Activated CD4-positive, alpha-beta memory T cell treated with anti-CD3 and anti-CD28 coated beads for 36 hours (primary cell): ENCODE measurements around the gene TOMT. TPM values are rescaled to one million over a fixed set of nuclear protein-coding genes. Genes with fewer than 3 reads are reported as not detected.
A peak's percentile ranks its signal among the peaks of the same experiment; 100 is the strongest.

Experiments used
- CTCF ChIA-PET: fragments of 350-600 bp; sonication (Branson Sonifier 250); formaldehyde crosslinking; loops from one replicate; lab custom pipeline; 2021; ENCODE audit warnings: antibody characterized with exemption, inconsistent platforms; lab: Charles Lee
- POLR2A ChIA-PET: fragments of 350-600 bp; sonication (Branson Sonifier 250); formaldehyde crosslinking; loops from one replicate; lab custom pipeline; 2021; ENCODE audit warnings: antibody characterized with exemption; lab: Charles Lee
- DNase-seq: peaks from one replicate; pipeline ENCODE4 v3.0.0-alpha.2; 2020
- H3K27ac Mint-ChIP-seq: one replicate; pipeline ENCODE4 v1.8.0; 2021; ENCODE audit warnings: mixed read lengths
- H3K27me3 Mint-ChIP-seq: one replicate; pipeline ENCODE4 v1.8.0; 2021; ENCODE audit warnings: mixed read lengths
- H3K36me3 Mint-ChIP-seq: one replicate; pipeline ENCODE4 v1.8.0; 2021; ENCODE audit warnings: mixed read lengths
- H3K4me1 Mint-ChIP-seq: one replicate; pipeline ENCODE4 v1.8.0; 2021; ENCODE audit warnings: low read depth, mixed read lengths
- H3K4me3 Mint-ChIP-seq: one replicate; pipeline ENCODE4 v1.8.0; 2021; ENCODE audit warnings: mild to moderate bottlenecking, mixed read lengths
- H3K9me3 Mint-ChIP-seq: one replicate; pipeline ENCODE4 v1.8.0; 2021; ENCODE audit warnings: mixed read lengths
- intact Hi-C: fragments of 100-400 bp; cut with micrococcal nuclease; formaldehyde crosslinking; loops from one replicate; pipeline ENCODE4 v1.15.1; 2023
- total RNA-seq, 2 experiments: library from RNA; stranded (reverse); gene quantifications; one replicate each; pipeline ENCODE4 v1.2.3, GENCODE V29; 2021

TOMT gene
- total RNA-seq, 2 experiments from 2014 or later = not detected

DNA sequence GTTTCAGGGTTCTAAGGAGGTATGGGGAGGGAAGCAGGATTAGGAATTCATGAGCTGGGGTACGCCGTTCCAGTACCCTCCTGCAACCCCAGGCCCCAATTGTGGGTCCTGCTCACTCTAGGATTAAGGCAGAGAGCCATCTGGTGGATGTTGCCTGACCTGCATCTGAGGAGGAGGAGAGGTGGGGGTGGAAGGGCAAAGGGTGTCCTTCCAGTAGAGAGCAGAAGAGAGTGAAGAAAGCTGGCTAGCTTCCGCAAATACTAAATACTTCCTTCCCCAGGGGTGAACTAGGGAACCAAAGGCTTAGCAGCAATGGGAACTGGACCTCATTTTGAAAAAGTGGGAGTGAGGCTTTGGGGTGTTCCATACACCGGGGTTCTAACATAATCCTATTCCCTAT lies 14.4 kb upstream of the TOMT start:
- intact Hi-C loops = loop anchor here (1.0 kb wide), 2 partner anchors 66 to 114 kb away; no protein-coding TSS in a partner anchor
- peaks cover 9% of the 10 kb centered on the region for H3K4me1 Mint-ChIP-seq
- H3K27ac Mint-ChIP-seq = no peak overlapping the region
- peak; percentile 76 for DNase-seq
- ChIA-PET POLR2A (interaction anchor here (1.5 kb wide), 1 partner anchor 9 kb away, joined by 7 read pairs; no protein-coding TSS in a partner anchor), CTCF (interaction anchor here (0.6 to 5.1 kb wide), 25 partner anchors 9 to 340 kb away, joined by 3 to 179 read pairs (median 6); partner anchors contain the start of genes ANAPC15, LAMTOR1 and TOMT)
- no peak overlapping the region for H3K4me3 Mint-ChIP-seq
- H3K9me3 Mint-ChIP-seq = no peaks in the 10 kb centered on the region
- no peaks in the 10 kb centered on the region for H3K27me3 Mint-ChIP-seq
- peaks cover 7% of the 10 kb centered on the region for H3K36me3 Mint-ChIP-seq

DNA sequence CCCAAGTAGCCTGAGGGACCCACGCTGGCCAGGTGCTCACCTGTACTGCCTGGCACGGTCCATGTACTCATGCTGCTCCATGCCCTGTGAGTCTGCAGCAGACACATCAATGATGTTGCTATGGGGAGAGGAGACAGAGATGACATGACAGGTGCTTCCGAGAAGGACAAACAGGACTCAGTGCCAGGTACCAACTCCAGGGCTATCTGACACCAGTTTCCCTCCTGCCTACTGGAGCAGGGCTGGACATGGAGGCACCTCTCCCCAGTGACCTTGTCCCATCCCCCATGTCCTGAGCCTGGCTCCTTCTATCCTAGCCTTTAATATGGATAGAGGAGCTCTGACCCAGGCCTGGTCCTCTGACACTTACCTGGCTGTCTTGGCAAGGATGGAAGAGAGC lies 7.0 kb upstream of the TOMT start:
- no peaks in the 10 kb centered on the region for H3K27me3 Mint-ChIP-seq
- intact Hi-C loops = no loop called here
- POLR2A ChIA-PET = interaction anchor here (0.9 kb wide), 1 partner anchor 13 kb away, joined by 3 read pairs; no protein-coding TSS in a partner anchor
- no peak overlapping the region for H3K4me3 Mint-ChIP-seq
- CTCF ChIA-PET = interaction anchor here (0.6 to 4.8 kb wide), 6 partner anchors 8 to 336 kb away, joined by 3 to 31 read pairs (median 4); partner anchors contain the start of gene CLPB
- H3K27ac Mint-ChIP-seq = no peak overlapping the region
- H3K36me3 Mint-ChIP-seq = peaks cover 29% of the 10 kb centered on the region
- no peaks in the 10 kb centered on the region for H3K9me3 Mint-ChIP-seq
- DNase-seq = no peak
- peaks cover 31% of the 10 kb centered on the region for H3K4me1 Mint-ChIP-seq

DNA sequence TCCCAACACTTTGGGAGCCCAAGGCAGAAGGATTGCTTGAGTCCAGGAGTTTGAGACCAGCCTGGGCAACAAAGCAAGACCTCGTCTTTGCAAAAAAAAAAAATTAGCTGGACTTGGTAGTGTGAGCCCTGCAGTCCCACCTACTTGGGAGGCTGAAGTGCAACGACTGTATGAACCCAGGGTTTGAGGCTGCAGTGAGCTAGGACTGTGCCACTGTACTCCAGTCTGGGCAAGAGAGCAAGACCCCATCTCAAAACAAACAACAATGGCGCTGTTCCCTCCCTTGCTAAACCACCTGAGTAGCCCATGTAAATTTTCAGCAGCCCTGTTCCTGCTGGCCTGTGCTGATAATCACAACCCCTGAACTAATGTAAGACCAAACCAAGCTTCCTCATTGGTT lies 5.7 kb upstream of the TOMT start:
- Mint-ChIP-seq H3K27me3 (no peaks in the 10 kb centered on the region), H3K4me3 (no peak overlapping the region), H3K36me3 (peaks cover 23% of the 10 kb centered on the region), H3K27ac (no peak overlapping the region), H3K4me1 (peaks cover 37% of the 10 kb centered on the region), H3K9me3 (no peaks in the 10 kb centered on the region)
- DNase-seq = no peak
- intact Hi-C loops = no loop called here
- ChIA-PET POLR2A (interaction anchor here (1.4 kb wide), 1 partner anchor 12 kb away, joined by 4 read pairs; the partner anchor contains the start of gene ANAPC15), CTCF (interaction anchor here (1.3 to 4.8 kb wide), 5 partner anchors 9 to 138 kb away, joined by 3 to 31 read pairs (median 5); no protein-coding TSS in a partner anchor)

DNA sequence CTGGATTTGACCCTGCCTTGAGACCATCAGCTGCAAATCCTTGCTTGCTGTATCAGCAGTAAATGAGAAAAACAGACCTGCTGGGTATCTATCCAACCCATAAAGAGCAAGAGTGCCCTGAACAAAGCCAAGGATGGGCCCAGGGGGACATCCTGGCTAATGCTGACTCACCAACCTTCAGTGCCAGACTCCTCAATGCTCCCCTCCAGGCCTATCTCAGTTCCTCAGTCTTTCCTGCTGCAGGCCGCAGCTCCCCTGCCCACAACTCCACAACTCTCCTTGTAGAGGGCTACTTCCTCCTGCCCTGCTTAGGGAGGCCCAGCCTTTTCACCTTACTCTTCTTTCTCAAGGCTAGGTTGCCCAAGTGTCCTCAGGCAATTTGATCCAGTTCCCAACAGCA lies 5.3 kb upstream of the TOMT start:
- Mint-ChIP-seq H3K36me3 (peaks cover 22% of the 10 kb centered on the region), H3K9me3 (no peaks in the 10 kb centered on the region), H3K4me1 (peaks cover 37% of the 10 kb centered on the region), H3K27me3 (no peaks in the 10 kb centered on the region), H3K4me3 (no peak overlapping the region), H3K27ac (peak overlapping the region; percentile 21)
- intact Hi-C loops = no loop called here
- DNase-seq = no peak
- ChIA-PET POLR2A (interaction anchor here (1.4 kb wide), 1 partner anchor 12 kb away, joined by 4 read pairs; the partner anchor contains the start of gene ANAPC15), CTCF (interaction anchor here (1.2 to 4.8 kb wide), 5 partner anchors 10 to 123 kb away, joined by 3 to 31 read pairs (median 4); no protein-coding TSS in a partner anchor)

DNA sequence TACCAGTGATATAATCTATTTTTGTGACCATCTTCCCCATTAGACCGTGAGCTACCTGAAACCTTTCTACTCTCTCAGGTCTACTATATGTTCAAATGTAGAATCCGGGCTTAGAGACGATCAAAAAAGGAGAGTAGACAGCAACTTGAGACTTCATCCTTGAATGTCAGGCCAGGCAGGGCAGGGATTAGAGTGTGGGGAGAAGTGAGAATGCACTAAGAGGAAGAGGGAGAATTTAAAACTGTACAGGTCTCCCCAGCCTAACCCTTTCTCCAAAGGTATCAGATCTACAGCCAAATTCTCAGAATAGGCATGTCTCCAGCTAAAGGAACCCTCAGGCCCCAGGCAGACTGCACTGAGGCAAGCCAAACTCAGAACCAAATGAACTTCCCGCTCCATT lies 3.6 kb upstream of the TOMT start:
- Mint-ChIP-seq H3K4me3 (peak overlapping the region; percentile 80), H3K27ac (peak overlapping the region; percentile 83), H3K9me3 (no peaks in the 10 kb centered on the region), H3K27me3 (no peaks in the 10 kb centered on the region), H3K4me1 (peaks cover 37% of the 10 kb centered on the region), H3K36me3 (peaks cover 18% of the 10 kb centered on the region)
- ChIA-PET CTCF (interaction anchor here (0.8 to 4.8 kb wide), 6 partner anchors 11 to 121 kb away, joined by 3 to 31 read pairs (median 6); no protein-coding TSS in a partner anchor), POLR2A (interaction anchor here (0.7 to 1.7 kb wide), 4 partner anchors 23 to 123 kb away, joined by 3 to 5 read pairs (median 4); partner anchors contain the start of gene INPPL1)
- no peak for DNase-seq
- intact Hi-C loops = loop anchor here (2.0 kb wide), 2 partner anchors 121 to 173 kb away; partner anchors contain the start of genes RNF121 and XNDC1N

DNA sequence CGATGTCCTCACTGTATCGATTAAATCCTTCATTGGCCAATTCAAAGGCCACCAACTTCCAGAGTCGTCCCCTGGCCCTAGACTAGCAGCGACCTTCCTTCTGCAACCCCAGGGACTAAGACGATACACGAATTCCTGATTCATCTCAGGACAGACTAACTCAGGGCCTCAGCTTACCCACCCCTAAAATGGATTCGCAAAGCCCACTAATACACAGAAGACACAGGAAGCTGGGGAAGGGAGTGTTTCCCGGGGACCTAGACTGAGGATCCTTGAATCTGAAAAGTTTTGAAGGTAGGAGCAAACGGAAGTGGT lies 3.1 kb upstream of the TOMT start:
- CTCF ChIA-PET = interaction anchor here (0.8 to 4.8 kb wide), 5 partner anchors 12 to 120 kb away, joined by 3 to 31 read pairs (median 8); no protein-coding TSS in a partner anchor
- H3K9me3 Mint-ChIP-seq = no peaks in the 10 kb centered on the region
- no peaks in the 10 kb centered on the region for H3K27me3 Mint-ChIP-seq
- H3K4me1 Mint-ChIP-seq = peaks cover 37% of the 10 kb centered on the region
- peaks cover 17% of the 10 kb centered on the region for H3K36me3 Mint-ChIP-seq
- intact Hi-C loops = loop anchor here (2.0 kb wide), 2 partner anchors 120 to 174 kb away; partner anchors contain the start of genes RNF121 and XNDC1N
- no peak for DNase-seq
- H3K27ac Mint-ChIP-seq = peak overlapping the region; percentile 83
- H3K4me3 Mint-ChIP-seq = peak overlapping the region; percentile 80
- POLR2A ChIA-PET = interaction anchor here (0.7 to 1.7 kb wide), 4 partner anchors 23 to 122 kb away, joined by 3 to 5 read pairs (median 4); partner anchors contain the start of gene INPPL1

DNA sequence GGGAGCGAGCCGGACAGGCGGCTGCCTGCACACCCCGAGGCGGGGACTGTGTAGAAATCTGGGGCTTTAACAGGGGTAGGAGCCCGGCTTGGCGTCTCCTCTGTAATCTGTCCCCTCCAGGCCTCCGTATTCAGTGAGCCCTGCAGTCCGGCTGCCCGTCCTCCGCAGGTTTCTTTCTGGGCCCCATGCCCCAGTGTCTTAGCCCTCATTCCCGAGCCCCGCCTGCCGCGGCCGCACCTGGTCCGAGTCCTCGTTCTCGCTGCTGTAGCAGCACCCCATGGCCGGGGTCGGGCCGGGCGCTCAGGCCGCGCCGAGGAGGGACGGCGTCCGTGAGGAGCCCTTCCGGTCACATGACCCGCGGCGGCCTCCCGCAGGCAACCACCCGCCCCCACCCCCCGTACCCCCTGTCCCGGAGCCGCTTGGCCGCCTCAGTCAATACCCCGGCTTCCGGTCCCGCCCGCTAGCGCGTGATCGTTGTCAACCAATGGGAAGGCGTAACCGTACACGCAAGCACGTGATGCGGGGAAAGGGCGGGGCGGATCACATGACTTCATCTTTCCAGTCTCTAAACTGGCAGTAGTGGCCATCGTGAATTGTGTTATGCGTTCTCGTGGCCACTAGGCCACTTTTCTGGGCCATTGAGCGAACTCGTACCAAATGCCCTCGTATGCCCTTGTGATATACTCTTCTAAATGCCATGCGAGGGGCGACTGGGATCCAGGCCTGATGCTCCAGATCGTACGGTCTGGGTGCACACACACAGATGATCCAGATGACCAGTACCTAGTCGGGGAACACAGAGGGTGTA lies 2.6 kb upstream of the TOMT start, which contains the start of gene LAMTOR1:
Gene LAMTOR1 (minus strand): TSS at position 352 of the 808 bp plus-strand sequence. CDS start 73 bp downstream, at position 279.
- Mint-ChIP-seq H3K9me3 (no peaks in the 10 kb centered on the region), H3K36me3 (peaks cover 11% of the 10 kb centered on the region), H3K4me1 (peaks cover 37% of the 10 kb centered on the region), H3K4me3 (peak within 1 kb of the TSS; percentile 80), H3K27ac (peak within 1 kb of the TSS; percentile 83), H3K27me3 (no peaks in the 10 kb centered on the region)
- CTCF ChIA-PET = interaction anchor here (0.8 to 4.8 kb wide), 5 partner anchors 12 to 120 kb away, joined by 3 to 31 read pairs (median 3); no protein-coding TSS in a partner anchor
- POLR2A ChIA-PET = interaction anchor here (0.9 to 1.7 kb wide), 4 partner anchors 10 to 122 kb away, joined by 3 to 5 read pairs (median 4); partner anchors contain the start of genes ANAPC15 and INPPL1
- intact Hi-C loops = loop anchor here (1.0 to 2.0 kb wide), 6 partner anchors 9 to 174 kb away; partner anchors contain the start of genes ANAPC15, LRRC51, NUMA1 and RNF121
- DNase-seq = peak; percentile 99

DNA sequence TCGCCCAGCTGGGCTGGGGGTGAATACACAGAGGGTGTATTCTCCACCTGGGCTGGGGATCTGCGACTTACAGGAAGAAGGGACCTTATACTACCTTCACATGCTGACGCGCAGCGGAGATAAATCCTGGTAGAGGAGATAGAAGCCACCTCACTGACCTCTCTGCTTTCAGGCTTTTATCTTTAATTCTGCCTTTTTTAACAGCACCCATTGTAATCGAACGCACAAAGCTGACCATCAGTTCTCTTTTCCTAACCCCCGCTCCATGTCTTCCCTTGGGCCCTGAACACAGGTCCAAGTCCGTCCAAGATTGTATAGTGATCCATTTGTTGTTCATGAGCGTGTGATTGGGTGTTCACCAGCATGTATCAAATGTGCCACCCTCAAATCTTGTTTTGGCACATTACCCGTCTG lies 2.0 kb upstream of the TOMT start:
- intact Hi-C loops = loop anchor here (1.0 to 2.0 kb wide), 6 partner anchors 9 to 175 kb away; partner anchors contain the start of genes ANAPC15, LRRC51, NUMA1 and RNF121
- ChIA-PET POLR2A (interaction anchor here (0.9 kb wide), 1 partner anchor 9 kb away, joined by 5 read pairs; the partner anchor contains the start of gene ANAPC15), CTCF (interaction anchor here (0.9 kb wide), 1 partner anchor 13 kb away, joined by 3 read pairs; no protein-coding TSS in a partner anchor)
- Mint-ChIP-seq H3K9me3 (no peaks in the 10 kb centered on the region), H3K27ac (peak overlapping the region; percentile 83), H3K4me3 (peak overlapping the region; percentile 80), H3K4me1 (peaks cover 37% of the 10 kb centered on the region), H3K36me3 (peaks cover 5% of the 10 kb centered on the region), H3K27me3 (no peaks in the 10 kb centered on the region)
- no peak for DNase-seq

DNA sequence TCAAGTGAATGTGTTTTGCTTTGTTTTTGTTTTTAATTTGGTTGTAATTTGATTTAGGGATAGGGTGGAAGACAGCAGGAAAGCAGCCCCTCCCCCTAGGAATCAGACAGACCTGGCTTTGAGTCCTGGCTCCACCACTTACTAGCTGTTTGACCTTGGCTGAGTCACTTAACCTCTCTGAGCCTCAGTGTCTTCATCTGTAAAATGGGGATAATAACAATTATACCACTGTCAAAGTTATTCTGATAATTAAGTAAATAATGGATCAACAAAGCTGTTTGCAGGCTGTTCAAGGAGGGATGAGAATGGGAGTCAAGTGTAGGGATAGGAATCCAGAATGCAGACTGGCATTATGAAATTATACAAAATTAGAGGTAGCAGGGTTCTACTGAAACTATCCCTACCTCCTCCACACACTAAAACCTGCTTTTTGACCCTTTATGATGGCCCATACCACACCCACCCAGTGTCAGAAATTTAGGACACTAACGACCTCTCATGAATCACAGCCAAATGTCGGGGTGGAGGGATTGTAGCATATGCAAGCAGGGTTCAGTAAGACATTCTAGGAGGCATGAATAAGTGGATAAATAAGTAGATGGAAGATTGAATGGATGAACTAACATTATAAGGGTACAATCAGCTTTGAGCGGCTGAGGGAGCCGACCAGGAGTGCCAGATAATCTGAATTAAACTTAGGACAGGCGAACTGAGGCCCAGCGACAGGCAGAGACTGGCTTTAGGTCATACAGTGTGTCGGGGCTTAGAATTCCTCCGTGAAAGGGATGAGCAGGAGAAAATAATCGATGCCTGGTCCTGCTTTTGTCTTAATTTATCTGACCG lies 5.8 kb downstream of the TOMT start:
- peak overlapping the region; percentile 100 for H3K27ac Mint-ChIP-seq
- ChIA-PET CTCF (interaction anchor here (1.1 to 2.9 kb wide), 2 partner anchors 33 to 71 kb away, joined by 5 to 19 read pairs; no protein-coding TSS in a partner anchor), POLR2A (interaction anchor here (0.7 to 1.9 kb wide), 6 partner anchors 8 to 183 kb away, joined by 3 to 9 read pairs (median 4); partner anchors contain the start of genes RNF121 and XNDC1N)
- intact Hi-C loops = loop anchor here (1.0 to 2.0 kb wide), 7 partner anchors 8 to 323 kb away; partner anchors contain the start of genes CLPB, LAMTOR1, LRRC51 and NUMA1
- peaks cover 7% of the 10 kb centered on the region for H3K36me3 Mint-ChIP-seq
- peak overlapping the region; percentile 93 for H3K4me3 Mint-ChIP-seq
- H3K9me3 Mint-ChIP-seq = no peaks in the 10 kb centered on the region
- H3K27me3 Mint-ChIP-seq = no peaks in the 10 kb centered on the region
- peaks cover 18% of the 10 kb centered on the region for H3K4me1 Mint-ChIP-seq
- no peak for DNase-seq
